DMS53 (cell line): ENCODE measurements around the gene GNE.
"Not testable (repeated sequence)": the region's sequence is repeated elsewhere in the genome, so short reads cannot be mapped to it uniquely, and the experiment has no call there.

Source experiments
- DNase-seq: peaks from one replicate; lab custom pipeline; 2025; lab: John Stamatoyannopoulos, UW

Gene GNE

GRCh38 chr9:36207546-36208012 lies 50.7 kb downstream of the GNE start:
- DNase-seq, result no peak

GRCh38 chr9:36207016-36207415 lies 51.2 kb downstream of the GNE start:
- no peak for DNase-seq

GRCh38 chr9:36204906-36205547 lies 53.2 kb downstream of the GNE start:
- DNase-seq, result peak; percentile 17

- DNase-seq, result no peak
Observed at GRCh38 chr9:36194326-36195000, 63.8 kb downstream of the GNE start.

GRCh38 chr9:36193023-36193422 lies 65.2 kb downstream of the GNE start:
- DNase-seq, result no peak

- peak; percentile 3 for DNase-seq
Observed at GRCh38 chr9:36192196-36192595, 66.1 kb downstream of the GNE start.

- no peak for DNase-seq
Observed at GRCh38 chr9:36191686-36192085, 66.6 kb downstream of the GNE start.

- DNase-seq, result peak; percentile 46
Observed at GRCh38 chr9:36191290-36191645, 67.0 kb downstream of the GNE start.

GRCh38 chr9:36190388-36191289 lies 67.6 kb downstream of the GNE start, which contains the start of gene CLTA:
Gene CLTA (plus strand): TSS chr9:36190921. CDS start chr9:36191057, 136 bp downstream.
- DNase-seq, result peak; percentile 98

- DNase-seq, result peak; percentile 32
Observed at GRCh38 chr9:36189976-36190375, 68.3 kb downstream of the GNE start.

GRCh38 chr9:36188212-36188611 lies 70.0 kb downstream of the GNE start:
- no peak for DNase-seq

- DNase-seq, result peak; percentile 26
Observed at GRCh38 chr9:36187414-36187813, 70.8 kb downstream of the GNE start.

- not testable (repeated sequence) for DNase-seq
Observed at GRCh38 chr9:36180243-36180642, 78.0 kb downstream of the GNE start.

- no peak for DNase-seq
Observed at GRCh38 chr9:36177571-36177970, 80.7 kb downstream of the GNE start.

- DNase-seq, result not testable (repeated sequence)
Observed at GRCh38 chr9:36176496-36176895, 81.8 kb downstream of the GNE start.

- not testable (repeated sequence) for DNase-seq
Observed at GRCh38 chr9:36175209-36175608, 83.0 kb downstream of the GNE start.

- no peak for DNase-seq
Observed at GRCh38 chr9:36174731-36175130, 83.5 kb downstream of the GNE start.

GRCh38 chr9:36174271-36174670 lies 84.0 kb downstream of the GNE start:
- DNase-seq, result no peak

- DNase-seq, result no peak
Observed at GRCh38 chr9:36173861-36174260, 84.4 kb downstream of the GNE start.

GRCh38 chr9:36170531-36170930 lies 87.7 kb downstream of the GNE start:
- no peak for DNase-seq

GRCh38 chr9:36169708-36170107 lies 88.5 kb downstream of the GNE start:
- DNase-seq, result no peak

GRCh38 chr9:36169166-36169565 lies 89.1 kb downstream of the GNE start, which contains the start of gene CCIN:
Gene CCIN (plus strand): TSS chr9:36169388. CDS start chr9:36169503, 115 bp downstream.
- peak; percentile 34 for DNase-seq
